Measurements from ENCODE around the gene PLVAP. TPM values are rescaled to one million over a fixed set of nuclear protein-coding genes. Genes with fewer than 3 reads are reported as not detected.
"Not testable (repeated sequence)": the region's sequence is repeated elsewhere in the genome, so short reads cannot be mapped to it uniquely, and the experiment has no call there.

The PLVAP gene
- total RNA-seq, 1 donor from 2014 or later = 0.99 TPM

- DNase-seq (ENCODE audit: low read depth in 2 of 2) = peak in 1 of 2 donors; percentile 20
Measured at GRCh38 chr19:17401628-17402027, 24.5 kb upstream of the PLVAP start.

DNA sequence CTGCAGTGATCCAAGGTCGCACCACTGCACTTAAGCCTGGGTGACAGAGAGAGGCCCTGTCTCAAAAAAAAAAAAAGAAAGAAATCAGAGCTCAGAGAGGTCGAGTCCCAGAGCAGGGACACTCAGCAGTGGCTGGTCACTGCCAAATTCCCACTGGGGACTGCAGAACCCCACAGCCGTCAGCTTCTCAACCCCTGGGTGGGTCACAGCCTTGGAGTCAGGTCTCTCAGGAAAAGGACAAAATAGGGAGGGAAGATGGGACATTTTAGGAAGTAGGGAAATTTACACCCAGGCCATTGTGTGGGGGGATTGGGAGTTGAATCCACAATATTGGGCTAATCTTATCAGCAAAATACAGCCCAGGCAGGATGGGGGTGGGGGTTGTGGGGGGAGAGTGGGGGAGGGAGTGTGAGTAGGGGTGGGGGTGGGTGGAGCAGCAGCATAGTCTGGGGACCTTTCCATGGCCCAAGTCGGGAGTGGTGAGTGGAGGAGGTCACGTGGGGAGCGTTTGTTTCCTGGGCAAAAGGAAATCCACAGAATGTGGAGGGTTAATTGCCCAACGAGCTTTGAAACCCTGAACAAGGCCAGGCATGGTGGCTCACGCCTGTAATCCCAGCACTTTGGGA, 21.9 kb upstream of the PLVAP start:
- no peak for DNase-seq (ENCODE audit: low read depth in 2 of 2)

DNA sequence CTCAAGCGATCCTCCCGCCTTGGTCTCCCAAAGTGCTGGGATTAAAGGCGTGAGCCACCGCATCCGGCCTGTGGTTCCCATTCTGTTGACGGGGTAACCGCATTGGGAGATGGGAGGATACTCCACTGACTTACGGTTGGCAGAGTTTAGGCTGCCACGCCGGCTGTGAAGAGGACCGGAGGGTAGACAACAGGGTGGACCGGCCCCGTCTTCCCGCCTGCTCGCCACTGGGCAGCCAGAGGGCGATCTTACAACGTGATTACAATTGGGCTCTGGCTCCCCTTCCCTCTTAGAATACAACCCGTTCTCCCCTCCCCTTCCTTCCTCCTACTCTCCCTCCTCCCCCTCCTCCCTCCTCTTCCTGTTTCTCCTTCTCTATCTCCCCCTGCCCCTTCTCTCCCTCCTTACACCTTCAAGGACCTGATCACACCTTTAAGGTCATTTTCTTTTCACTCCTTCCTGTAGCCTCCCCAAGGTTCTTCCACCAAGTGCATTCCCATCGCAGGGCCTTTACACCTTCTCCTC, 17.8 kb upstream of the PLVAP start:
- peak; percentile 65 to 71 for DNase-seq (ENCODE audit: low read depth in 2 of 2)

- DNase-seq (ENCODE audit: low read depth in 2 of 2) = no peak
Measured at GRCh38 chr19:17393914-17394313, 16.8 kb upstream of the PLVAP start, which contains the start of gene CCDC194. Gene CCDC194, minus strand, starts transcription at chr19:17394196. Its CDS starts 38 bp downstream, at chr19:17394158.

DNA sequence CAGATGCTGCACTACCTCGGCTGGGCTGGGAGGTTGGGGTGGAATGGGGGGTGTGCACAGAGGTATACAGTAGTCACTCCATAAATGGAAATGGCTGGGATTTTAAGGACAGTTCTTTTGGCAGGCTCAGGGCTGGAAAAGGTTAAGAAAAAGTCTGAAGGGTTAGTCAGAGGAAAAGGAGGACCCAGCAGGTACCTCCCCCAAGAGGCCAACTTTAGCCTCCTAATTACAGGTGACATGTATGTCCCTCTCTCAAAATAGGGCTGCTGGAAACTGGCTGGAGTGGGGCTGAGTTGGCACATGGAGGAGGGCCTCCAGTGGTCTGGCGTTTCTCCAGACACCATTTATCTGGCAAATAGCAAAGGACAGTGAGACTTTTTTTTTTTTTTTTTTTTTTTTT, 15.9 kb upstream of the PLVAP start:
- DNase-seq (ENCODE audit: low read depth in 2 of 2) = no peak

DNA sequence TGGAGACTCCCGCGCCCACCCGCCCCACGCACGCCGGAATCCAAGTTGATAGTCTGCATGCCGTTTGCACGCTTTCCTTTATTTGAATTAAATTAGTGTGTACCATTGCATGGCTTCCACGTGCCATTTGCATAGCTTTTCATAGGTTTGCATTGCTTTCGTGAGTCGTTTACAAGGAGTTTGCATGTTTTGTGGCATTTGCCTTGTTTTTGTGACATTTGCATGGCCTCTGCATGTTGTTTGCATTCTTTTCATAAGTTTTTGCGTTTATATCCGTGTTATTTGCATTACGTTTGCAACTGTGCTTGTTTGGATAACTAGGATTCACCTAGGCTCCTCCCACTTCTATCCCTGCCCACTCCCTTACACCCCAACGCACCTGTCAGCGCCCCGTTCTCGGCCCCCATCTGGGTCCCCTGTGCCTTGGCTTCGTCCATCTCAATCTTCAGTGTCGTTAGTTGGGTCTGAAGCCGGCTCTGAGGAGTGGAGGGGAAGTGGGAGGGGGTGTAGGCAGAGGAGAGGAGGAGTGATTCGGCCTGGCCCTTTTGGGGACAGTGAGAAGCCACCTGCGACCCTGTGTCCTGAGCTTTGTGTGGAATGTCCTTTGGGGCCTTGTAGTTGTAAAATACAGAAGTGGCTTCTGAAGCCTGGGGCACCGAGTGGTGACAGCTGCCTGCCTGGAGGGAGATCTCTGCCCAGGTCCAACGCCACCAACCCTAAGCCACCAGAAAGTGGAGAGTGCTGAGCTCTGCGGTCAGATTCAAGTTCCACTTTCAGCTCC, 14.4 kb upstream of the PLVAP start:
- DNase-seq (ENCODE audit: low read depth in 2 of 2) = no peak

- peak; percentile 93 to 94 for DNase-seq (ENCODE audit: low read depth in 2 of 2)
Measured at GRCh38 chr19:17390665-17391370, 13.7 kb upstream of the PLVAP start.

DNA sequence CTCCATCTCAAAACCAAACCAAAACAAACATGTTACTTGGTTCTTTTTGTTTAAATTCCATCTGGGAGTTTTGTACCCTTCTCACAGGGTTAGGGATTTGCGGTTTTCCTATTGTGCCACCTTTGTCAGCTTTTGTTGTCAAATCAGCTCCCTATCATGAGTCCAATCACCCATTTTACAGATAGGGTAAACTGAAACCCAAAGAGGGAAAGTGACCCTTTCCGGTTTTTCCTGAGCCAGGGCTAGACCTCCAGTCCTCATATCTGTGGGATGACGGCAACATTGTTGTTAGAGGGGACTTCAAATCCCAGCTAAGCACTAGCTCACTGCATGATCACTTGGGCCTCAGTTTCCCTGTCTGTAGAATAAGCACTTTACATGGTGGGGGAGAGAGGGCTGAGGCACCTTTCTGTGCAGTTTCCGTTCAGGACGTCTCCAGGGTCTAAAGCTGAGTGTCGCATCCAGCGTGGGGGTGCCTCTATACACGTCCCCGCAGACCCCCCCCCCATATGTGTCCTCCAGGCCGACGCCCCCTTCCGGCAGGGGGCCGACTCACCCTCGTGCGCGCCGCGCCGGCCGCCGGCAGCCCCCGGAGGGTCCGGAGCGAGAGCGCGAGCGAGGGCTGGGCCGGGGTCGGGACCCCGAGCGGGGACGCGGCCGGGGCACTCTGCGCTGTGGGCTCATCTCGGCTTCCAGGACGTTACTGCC, 13.0 kb upstream of the PLVAP start:
- no peak for DNase-seq (ENCODE audit: low read depth in 2 of 2)

- DNase-seq (ENCODE audit: low read depth in 2 of 2) = no peak
Measured at GRCh38 chr19:17389288-17389687, 12.1 kb upstream of the PLVAP start.

- DNase-seq (ENCODE audit: low read depth in 2 of 2) = peak; percentile 63 to 75
Measured at GRCh38 chr19:17385878-17386611, 8.9 kb upstream of the PLVAP start.

DNA sequence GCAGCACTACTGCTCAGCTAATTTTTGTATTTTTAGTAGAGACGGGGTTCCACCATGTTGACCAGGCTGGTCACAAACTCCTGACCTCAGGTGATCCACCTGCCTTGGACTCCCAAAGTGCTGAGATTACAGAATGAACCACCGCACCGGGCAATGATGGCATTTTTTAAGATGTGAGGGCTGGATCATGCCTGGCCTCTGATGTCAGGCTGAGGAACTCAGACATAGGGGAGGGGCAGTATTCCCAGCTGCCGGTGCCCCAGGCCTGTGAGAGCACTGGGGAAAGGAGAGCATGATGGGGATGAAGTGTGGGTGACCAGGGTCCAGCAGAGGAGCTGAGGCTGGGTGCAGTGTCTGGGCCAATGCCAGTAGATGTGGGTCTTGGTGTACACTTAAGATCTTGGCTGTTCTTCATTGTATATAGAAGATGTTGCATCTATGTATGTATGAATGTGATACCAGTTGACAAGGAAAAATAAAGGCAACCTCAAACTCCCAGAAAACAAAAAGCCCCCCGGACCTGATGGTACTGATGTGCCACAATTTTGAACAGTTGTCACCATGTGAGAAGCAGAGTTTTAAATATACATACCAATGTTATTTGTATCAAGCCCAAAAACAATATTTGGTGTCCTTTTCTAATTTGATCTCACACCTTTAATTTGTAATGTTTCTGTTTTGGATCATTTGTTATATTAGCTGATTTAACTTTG, 3.4 kb upstream of the PLVAP start:
- no peak for DNase-seq (ENCODE audit: low read depth in 2 of 2)

- DNase-seq (ENCODE audit: low read depth in 2 of 2) = peak; percentile 33 to 70
Measured at GRCh38 chr19:17379221-17379631, 2.1 kb upstream of the PLVAP start.

GRCh38 chr19:17378271-17378670, 1.1 kb upstream of the PLVAP start:
- peak in 1 of 2 donors; percentile 19 for DNase-seq (ENCODE audit: low read depth in 2 of 2)

- peak in 1 of 2 donors; percentile 75 for DNase-seq (ENCODE audit: low read depth in 2 of 2)
Measured at GRCh38 chr19:17370026-17370587, 7.0 kb downstream of the PLVAP start.

- DNase-seq (ENCODE audit: low read depth in 2 of 2) = no peak
Measured at GRCh38 chr19:17365361-17365760, 11.8 kb downstream of the PLVAP start.

- not testable (repeated sequence) for DNase-seq (ENCODE audit: low read depth in 2 of 2)
Measured at GRCh38 chr19:17363852-17364605, 13.1 kb downstream of the PLVAP start.

GRCh38 chr19:17359905-17360800, 17.0 kb downstream of the PLVAP start:
- DNase-seq (ENCODE audit: low read depth in 2 of 2) = no peak

DNA sequence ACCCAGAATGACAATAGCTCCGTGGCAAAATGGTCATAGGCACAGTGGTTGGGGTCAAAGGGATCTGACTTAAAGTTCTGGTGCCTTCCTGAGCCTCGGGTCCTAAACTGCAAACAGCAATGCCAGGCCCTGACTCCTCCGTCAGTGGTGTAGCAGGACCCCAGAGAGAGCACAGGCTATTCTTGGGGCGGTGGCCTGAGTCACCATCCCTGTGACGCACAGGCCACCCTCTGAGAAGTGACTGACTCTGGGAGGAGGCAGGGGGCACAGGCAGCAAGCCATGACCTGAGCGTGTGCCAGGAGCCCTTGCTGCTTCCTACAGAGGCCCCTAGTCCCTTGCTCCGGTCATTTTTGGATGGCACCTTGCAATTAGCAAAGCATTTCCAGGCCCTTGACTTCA, 18.7 kb downstream of the PLVAP start:
- peak in 1 of 2 donors; percentile 41 for DNase-seq (ENCODE audit: low read depth in 2 of 2)

Measured in lung microvascular endothelial cell (primary cell).